ENCODE measurements around the gene SYTL1.

The SYTL1 gene

DNA sequence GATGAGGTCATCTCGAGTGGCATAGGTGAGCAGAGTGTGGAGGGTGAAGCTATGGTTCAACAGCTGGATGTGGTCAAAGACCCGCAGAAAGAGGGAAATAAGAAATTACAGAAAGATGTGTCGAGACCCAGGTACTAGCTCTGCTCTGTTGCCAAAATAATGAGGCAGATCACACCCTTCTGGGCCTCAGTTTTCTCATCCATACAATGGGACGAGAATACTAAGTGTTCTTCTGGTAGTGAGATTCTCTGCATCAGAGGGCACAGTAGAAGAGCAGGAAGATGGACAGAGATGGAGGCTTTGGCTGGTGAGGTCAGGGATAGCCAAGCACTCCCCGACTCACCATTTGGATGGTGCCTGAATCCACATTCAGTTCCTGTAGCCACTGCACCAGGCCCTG, 13.9 kb downstream of the SYTL1 start:
- Histone ChIP-seq H3K4me1 (ENCODE audit: control insufficient read depth, insufficient read depth, low read length) (peaks cover under 1% of the 10 kb centered on the region), H3K4me3 (ENCODE audit: low read length) (no peak overlapping the region), H3K27ac (ENCODE audit: low read depth, low read length) (no peak overlapping the region), H3K36me3 (ENCODE audit: control insufficient read depth, insufficient read depth, low read length) (peaks cover 6% of the 10 kb centered on the region), H3K27me3 (ENCODE audit: control insufficient read depth, insufficient read depth, low read length) (no peaks in the 10 kb centered on the region), H3K9ac (ENCODE audit: low read length) (no peak overlapping the region)

- no peak overlapping the region for H3K9ac ChIP-seq (ENCODE audit: low read length)
- no peaks in the 10 kb centered on the region for H3K27me3 ChIP-seq (ENCODE audit: control insufficient read depth, insufficient read depth, low read length)
- no peak overlapping the region for H3K27ac ChIP-seq (ENCODE audit: low read depth, low read length)
- no peaks in the 10 kb centered on the region for H3K4me1 ChIP-seq (ENCODE audit: control insufficient read depth, insufficient read depth, low read length)
- no peak overlapping the region for H3K4me3 ChIP-seq (ENCODE audit: low read length)
- H3K36me3 ChIP-seq (ENCODE audit: control insufficient read depth, insufficient read depth, low read length): peaks cover 6% of the 10 kb centered on the region
Observed at GRCh38 chr1:27356277-27356618, 14.4 kb downstream of the SYTL1 start.

DNA sequence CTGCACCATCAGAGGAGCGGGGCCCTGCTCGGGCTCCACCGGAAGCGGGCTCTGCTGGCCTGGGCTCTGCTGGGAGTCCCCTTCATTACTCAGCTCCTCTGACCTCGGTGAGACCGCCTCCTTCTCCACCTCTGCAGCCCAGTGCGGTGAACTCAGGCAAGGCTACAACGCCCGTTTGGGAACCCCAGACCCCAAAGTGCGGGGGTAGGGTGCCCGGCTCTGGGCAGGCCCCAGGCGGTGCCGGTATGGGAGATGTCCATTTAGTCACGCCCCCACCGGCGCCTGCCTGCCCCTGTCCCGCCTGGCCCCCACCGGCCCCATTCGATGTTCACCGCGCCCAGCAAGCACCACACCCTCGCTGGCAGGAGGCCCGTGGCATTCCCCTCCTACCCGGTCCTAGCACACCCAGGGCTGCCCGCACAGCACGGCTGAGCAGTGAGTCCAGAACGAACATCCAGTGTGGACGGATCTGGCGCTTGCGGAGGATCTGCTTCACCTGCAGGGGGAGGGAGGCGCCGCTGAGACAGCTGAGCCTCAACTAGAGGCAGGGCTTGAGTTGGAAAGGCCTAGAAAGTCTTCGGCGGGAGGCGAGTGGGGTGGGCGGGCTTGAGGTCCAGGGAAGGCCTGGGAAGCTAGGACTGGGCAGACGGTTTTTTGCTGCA, 14.9 kb downstream of the SYTL1 start:
- Histone ChIP-seq H3K4me3 (ENCODE audit: low read length) (peak overlapping the region; percentile 55), H3K27me3 (ENCODE audit: control insufficient read depth, insufficient read depth, low read length) (no peaks in the 10 kb centered on the region), H3K36me3 (ENCODE audit: control insufficient read depth, insufficient read depth, low read length) (peaks cover 6% of the 10 kb centered on the region), H3K27ac (ENCODE audit: low read depth, low read length) (no peak overlapping the region), H3K9ac (ENCODE audit: low read length) (no peak overlapping the region), H3K4me1 (ENCODE audit: control insufficient read depth, insufficient read depth, low read length) (no peaks in the 10 kb centered on the region)

GRCh38 chr1:27357281-27358037, 15.6 kb downstream of the SYTL1 start:
- Histone ChIP-seq H3K9ac (ENCODE audit: low read length) (peak overlapping the region; percentile 24), H3K27me3 (ENCODE audit: control insufficient read depth, insufficient read depth, low read length) (no peaks in the 10 kb centered on the region), H3K36me3 (ENCODE audit: control insufficient read depth, insufficient read depth, low read length) (peaks cover 6% of the 10 kb centered on the region), H3K27ac (ENCODE audit: low read depth, low read length) (no peak overlapping the region), H3K4me1 (ENCODE audit: control insufficient read depth, insufficient read depth, low read length) (no peaks in the 10 kb centered on the region), H3K4me3 (ENCODE audit: low read length) (peak overlapping the region; percentile 55)

DNA sequence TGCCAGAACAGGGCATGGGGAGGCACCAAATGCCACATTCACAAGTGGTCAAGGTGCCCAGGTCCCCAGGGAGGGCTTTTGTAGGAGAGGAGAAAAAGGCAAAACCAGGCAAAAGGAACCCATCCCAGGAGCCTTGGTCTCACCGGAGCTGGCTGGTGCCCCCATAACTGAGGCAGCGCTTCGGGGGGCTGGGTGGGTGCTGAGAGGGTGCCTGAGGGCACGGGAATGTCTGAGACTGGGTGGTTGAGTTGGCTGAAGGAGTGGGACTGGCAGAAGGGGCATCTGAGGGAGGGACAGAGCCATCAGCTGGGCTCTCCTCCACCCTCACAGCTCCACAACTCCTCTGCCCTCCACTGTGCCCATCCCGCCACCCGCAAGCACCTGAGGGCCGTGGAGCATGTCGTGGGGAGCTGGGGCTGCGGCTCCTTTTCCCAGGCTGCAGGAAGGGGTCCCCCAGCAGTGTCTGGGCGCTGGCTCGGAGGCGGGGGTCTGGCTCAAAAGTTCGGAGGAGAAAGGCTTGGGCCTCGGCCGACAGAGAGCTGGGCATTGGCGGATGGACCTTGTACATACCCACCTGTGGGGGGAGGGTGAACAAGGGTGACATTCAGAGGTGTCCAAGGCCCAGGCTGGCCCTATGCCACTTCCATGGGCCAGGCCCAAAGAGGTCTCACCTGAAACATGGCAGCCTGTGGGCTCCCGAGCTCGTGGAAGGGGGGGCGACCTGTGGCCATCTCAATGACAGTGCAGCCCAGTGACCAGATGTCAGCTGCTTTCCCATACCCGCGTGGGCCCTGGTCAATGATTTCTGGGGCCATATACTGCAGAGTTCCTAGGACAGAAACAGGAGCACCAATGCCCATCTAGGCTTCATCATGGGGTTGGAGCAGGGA, 16.5 kb downstream of the SYTL1 start:
- Histone ChIP-seq H3K9ac (ENCODE audit: low read length) (no peak overlapping the region), H3K27me3 (ENCODE audit: control insufficient read depth, insufficient read depth, low read length) (no peaks in the 10 kb centered on the region), H3K4me1 (ENCODE audit: control insufficient read depth, insufficient read depth, low read length) (no peaks in the 10 kb centered on the region), H3K4me3 (ENCODE audit: low read length) (peak overlapping the region; percentile 55), H3K36me3 (ENCODE audit: control insufficient read depth, insufficient read depth, low read length) (peaks cover 7% of the 10 kb centered on the region), H3K27ac (ENCODE audit: low read depth, low read length) (no peak overlapping the region)

DNA sequence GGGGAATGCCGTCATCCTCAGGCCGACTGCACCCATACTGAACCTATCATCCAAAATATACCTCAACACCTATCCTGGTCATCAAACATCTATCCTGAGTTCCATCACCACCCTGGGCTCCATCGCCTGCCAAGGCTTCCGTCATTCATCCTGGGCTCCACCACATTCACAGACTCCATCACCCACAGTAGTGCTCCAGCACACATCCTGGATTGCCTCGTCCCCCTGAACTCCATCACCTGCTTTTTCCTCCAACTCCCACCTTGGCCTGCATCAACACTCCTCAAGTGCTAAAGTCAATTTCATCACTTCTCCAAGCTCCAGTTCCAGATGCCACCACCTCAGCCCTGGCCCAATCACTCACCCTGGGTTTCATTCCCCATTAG, 17.1 kb downstream of the SYTL1 start:
- Histone ChIP-seq H3K36me3 (ENCODE audit: control insufficient read depth, insufficient read depth, low read length) (peaks cover 9% of the 10 kb centered on the region), H3K27ac (ENCODE audit: low read depth, low read length) (no peak overlapping the region), H3K4me1 (ENCODE audit: control insufficient read depth, insufficient read depth, low read length) (no peaks in the 10 kb centered on the region), H3K9ac (ENCODE audit: low read length) (no peak overlapping the region), H3K4me3 (ENCODE audit: low read length) (no peak overlapping the region), H3K27me3 (ENCODE audit: control insufficient read depth, insufficient read depth, low read length) (no peaks in the 10 kb centered on the region)

- H3K27me3 ChIP-seq (ENCODE audit: control insufficient read depth, insufficient read depth, low read length): no peaks in the 10 kb centered on the region
- peaks cover 2% of the 10 kb centered on the region for H3K4me1 ChIP-seq (ENCODE audit: control insufficient read depth, insufficient read depth, low read length)
- H3K9ac ChIP-seq (ENCODE audit: low read length): no peak overlapping the region
- peaks cover 9% of the 10 kb centered on the region for H3K36me3 ChIP-seq (ENCODE audit: control insufficient read depth, insufficient read depth, low read length)
- H3K4me3 ChIP-seq (ENCODE audit: low read length): peak overlapping the region; percentile 36
- no peak overlapping the region for H3K27ac ChIP-seq (ENCODE audit: low read depth, low read length)
Observed at GRCh38 chr1:27359822-27360158, 18.0 kb downstream of the SYTL1 start.

- Histone ChIP-seq H3K4me1 (ENCODE audit: control insufficient read depth, insufficient read depth, low read length) (peaks cover 7% of the 10 kb centered on the region), H3K9ac (ENCODE audit: low read length) (no peak overlapping the region), H3K4me3 (ENCODE audit: low read length) (peak overlapping the region; percentile 45), H3K36me3 (ENCODE audit: control insufficient read depth, insufficient read depth, low read length) (peaks cover 9% of the 10 kb centered on the region), H3K27ac (ENCODE audit: low read depth, low read length) (no peak overlapping the region), H3K27me3 (ENCODE audit: control insufficient read depth, insufficient read depth, low read length) (no peaks in the 10 kb centered on the region)
Observed at GRCh38 chr1:27360159-27361043, 18.6 kb downstream of the SYTL1 start.

DNA sequence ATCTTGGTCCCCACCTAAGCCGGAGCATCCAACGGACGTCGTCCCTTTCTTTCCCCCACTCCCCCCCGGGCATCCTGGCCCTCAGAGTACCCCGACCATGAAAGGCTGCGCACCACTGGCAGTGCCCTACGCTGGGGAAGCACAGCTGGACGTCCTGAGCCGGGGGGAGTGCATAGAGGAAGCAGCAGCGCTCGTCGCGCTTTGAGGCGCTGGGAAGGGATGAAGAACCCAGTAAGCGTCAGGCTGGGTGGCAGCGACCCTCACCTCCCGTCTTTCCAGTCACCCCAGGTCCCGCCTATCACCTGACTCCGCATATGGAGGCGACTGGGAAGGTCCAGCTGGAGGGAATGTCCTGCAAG, 19.2 kb downstream of the SYTL1 start:
- no peaks in the 10 kb centered on the region for H3K27me3 ChIP-seq (ENCODE audit: control insufficient read depth, insufficient read depth, low read length)
- no peak overlapping the region for H3K27ac ChIP-seq (ENCODE audit: low read depth, low read length)
- H3K9ac ChIP-seq (ENCODE audit: low read length): no peak overlapping the region
- H3K36me3 ChIP-seq (ENCODE audit: control insufficient read depth, insufficient read depth, low read length): peaks cover 5% of the 10 kb centered on the region
- peaks cover 7% of the 10 kb centered on the region for H3K4me1 ChIP-seq (ENCODE audit: control insufficient read depth, insufficient read depth, low read length)
- H3K4me3 ChIP-seq (ENCODE audit: low read length): no peak overlapping the region

GRCh38 chr1:27361553-27361952, 19.7 kb downstream of the SYTL1 start:
- H3K36me3 ChIP-seq (ENCODE audit: control insufficient read depth, insufficient read depth, low read length): peaks cover 5% of the 10 kb centered on the region
- peaks cover 7% of the 10 kb centered on the region for H3K4me1 ChIP-seq (ENCODE audit: control insufficient read depth, insufficient read depth, low read length)
- H3K27ac ChIP-seq (ENCODE audit: low read depth, low read length): no peak overlapping the region
- H3K9ac ChIP-seq (ENCODE audit: low read length): no peak overlapping the region
- H3K4me3 ChIP-seq (ENCODE audit: low read length): no peak overlapping the region
- H3K27me3 ChIP-seq (ENCODE audit: control insufficient read depth, insufficient read depth, low read length): no peaks in the 10 kb centered on the region

GRCh38 chr1:27363766-27364695, 22.2 kb downstream of the SYTL1 start:
- peak overlapping the region; percentile 8 for H3K9ac ChIP-seq (ENCODE audit: low read length)
- H3K4me3 ChIP-seq (ENCODE audit: low read length): peak overlapping the region; percentile 37
- H3K4me1 ChIP-seq (ENCODE audit: control insufficient read depth, insufficient read depth, low read length): peaks cover 12% of the 10 kb centered on the region
- peaks cover 3% of the 10 kb centered on the region for H3K36me3 ChIP-seq (ENCODE audit: control insufficient read depth, insufficient read depth, low read length)
- H3K27ac ChIP-seq (ENCODE audit: low read depth, low read length): no peak overlapping the region
- no peaks in the 10 kb centered on the region for H3K27me3 ChIP-seq (ENCODE audit: control insufficient read depth, insufficient read depth, low read length)
